Measurements from ENCODE around the gene KIAA0040.
"Not testable (repeated sequence)": the region's sequence is repeated elsewhere in the genome, so short reads cannot be mapped to it uniquely, and the experiment has no call there.

The KIAA0040 gene

DNA sequence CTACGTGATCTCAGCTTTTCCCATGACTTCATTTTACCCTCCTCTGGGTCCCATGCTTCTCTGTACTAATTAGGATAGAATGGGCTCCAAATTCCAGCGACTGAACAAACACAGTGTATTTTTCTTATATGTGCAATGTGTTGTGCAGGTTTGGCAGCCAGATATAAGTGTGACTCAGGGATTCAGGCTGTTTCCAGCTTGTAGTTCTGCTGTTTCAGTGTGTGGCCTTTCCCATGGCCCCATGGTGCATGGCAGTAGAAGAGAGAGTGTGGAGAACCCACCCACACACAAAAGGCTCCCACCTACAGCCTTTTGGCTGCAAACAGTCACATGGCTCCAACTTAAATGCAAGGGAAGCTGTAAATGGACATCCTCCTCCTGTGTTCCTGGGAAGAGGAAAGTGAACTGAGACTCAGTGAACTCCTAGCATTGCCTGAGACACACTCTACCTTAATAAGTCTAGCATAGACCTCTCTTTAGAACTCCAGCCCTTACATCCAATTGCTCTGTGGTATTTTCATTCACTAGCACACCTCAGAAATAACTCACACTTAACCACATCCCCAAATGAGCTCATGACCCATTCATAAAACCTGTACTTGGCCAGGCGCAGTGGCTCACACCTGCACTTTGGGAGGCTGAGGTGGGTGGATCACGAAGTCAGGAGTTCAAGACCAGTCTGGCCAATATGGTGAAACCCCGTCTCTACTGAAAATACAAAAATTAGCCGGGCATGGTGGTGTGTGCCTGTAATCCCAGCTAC lies 58.7 kb downstream of the KIAA0040 start:
- no peak for DNase-seq

DNA sequence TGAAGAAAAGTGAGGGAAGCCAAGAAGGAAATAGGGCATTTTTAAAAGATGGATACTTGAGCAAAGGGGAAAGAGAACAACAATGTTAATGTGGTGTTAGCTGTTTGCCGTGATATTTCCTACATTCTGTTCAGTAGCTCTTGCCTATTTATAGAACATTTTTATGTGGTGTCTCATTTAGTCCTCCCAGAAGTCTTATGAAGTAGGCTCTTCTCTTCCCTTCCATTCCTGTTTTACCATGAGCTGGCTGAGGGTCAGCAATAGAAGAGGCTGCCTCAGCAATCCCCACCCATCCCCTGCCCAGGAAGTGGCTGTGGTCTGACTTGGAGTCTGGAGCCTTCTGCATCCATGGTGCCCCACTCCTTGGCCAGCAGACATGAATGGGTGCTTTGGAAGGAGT lies 60.1 kb downstream of the KIAA0040 start:
- no peak for DNase-seq

DNA sequence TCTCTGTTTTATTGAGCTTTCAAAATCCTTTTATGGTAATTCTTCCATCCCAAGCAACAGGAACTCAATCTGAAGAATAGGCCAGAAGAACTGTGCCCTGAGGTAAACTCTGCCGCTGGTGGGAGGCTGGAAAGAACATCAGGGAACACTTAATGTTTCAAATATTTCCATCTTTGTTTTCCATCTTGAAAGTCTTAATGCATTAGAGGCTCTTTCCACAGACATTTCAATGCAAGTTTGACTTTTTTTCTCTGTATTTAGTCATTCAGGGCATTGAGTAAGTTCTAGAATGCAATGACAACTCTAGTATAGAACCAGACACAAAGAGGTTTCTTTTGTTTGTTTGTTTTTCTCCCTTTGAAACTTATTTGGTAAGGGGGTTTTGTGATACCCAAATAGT lies 61.5 kb downstream of the KIAA0040 start:
- DNase-seq, result no peak

GRCh38 chr1:175130649-175131045 lies 61.9 kb downstream of the KIAA0040 start:
- DNase-seq, result no peak

- DNase-seq, result no peak
Observed at GRCh38 chr1:175129997-175130648, 62.5 kb downstream of the KIAA0040 start.

GRCh38 chr1:175129644-175129996 lies 63.0 kb downstream of the KIAA0040 start:
- no peak for DNase-seq

DNA sequence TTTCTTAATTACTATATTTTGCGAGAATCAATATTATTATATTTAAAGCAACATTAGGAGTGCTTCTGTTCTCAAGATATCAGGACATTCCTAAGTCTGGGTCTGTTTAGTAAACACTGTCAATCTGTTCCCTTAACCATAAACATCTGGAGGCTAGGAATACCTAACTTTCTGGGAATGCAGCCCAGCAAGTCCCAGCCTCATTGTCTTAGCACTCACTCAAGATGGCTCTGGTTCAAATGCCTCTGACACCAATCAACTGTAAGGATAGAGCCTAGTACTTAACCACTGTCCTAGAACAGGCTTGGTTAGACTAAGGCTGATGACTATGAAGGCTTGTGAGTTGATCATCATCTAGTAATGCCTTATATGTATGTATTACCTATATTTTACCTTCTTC lies 63.4 kb downstream of the KIAA0040 start:
- no peak for DNase-seq

DNA sequence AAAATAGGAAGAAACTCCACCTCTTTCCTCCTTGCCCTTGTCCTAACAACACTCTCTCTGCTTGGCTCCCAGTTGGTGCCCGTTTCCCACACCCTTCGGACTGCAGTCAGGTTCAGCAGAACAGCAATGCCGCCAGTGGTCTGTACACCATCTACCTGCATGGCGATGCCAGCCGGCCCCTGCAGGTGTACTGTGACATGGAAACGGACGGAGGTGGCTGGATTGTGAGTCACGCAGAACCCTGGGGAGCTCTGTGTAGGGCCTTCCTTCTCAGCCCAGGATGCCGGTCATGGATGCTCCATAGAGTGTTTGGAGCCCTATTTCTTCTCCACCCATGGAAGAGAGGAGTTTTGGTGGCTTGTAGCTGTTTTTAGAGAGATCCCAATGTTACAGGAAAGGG lies 64.1 kb downstream of the KIAA0040 start:
- DNase-seq, result no peak

DNA sequence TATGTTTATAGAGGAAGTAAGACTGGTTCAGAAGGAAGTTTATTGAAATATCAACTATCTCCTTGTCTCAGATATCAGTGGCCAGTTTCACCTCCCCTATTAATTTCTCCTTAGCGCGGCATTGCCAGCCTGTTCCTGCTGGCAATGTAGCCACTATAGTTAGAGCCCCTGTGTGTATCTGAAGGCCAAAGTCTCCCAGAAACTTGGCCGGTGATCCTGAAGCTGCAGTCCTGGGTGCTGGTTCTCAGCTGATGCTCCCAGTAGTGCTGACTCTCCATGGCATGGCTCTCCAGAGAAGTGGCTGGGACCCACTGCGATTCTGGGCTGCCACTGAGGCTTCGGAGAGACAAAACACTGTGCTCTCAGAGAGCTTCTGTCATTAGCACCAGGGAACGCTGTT lies 65.0 kb downstream of the KIAA0040 start:
- no peak for DNase-seq

- DNase-seq, result no peak
Observed at GRCh38 chr1:175126347-175126746, 66.2 kb downstream of the KIAA0040 start.

DNA sequence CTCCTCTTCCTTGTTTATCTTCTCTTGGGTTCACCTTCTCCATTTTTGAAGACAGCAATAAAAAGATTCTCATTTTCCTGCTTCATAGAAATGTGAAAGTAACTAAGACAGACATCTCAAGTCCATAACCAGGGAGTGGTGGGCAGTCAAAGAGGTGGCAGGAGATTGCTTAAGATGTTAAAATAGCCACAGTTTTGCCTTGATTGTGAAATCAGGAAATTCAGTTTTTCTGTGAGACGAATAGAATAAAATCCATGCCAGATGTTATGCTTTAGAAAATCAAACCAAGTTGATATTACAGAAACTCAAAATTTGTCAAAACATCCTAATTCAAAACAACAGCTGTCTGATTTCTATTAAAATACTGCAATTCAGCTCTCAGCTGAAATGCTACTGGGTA lies 67.7 kb downstream of the KIAA0040 start:
- no peak for DNase-seq

GRCh38 chr1:175120511-175120910 lies 72.1 kb downstream of the KIAA0040 start:
- DNase-seq, result no peak

GRCh38 chr1:175118375-175119367 lies 73.9 kb downstream of the KIAA0040 start:
- DNase-seq, result no peak

- DNase-seq, result no peak
Observed at GRCh38 chr1:175116903-175117302, 75.7 kb downstream of the KIAA0040 start.

DNA sequence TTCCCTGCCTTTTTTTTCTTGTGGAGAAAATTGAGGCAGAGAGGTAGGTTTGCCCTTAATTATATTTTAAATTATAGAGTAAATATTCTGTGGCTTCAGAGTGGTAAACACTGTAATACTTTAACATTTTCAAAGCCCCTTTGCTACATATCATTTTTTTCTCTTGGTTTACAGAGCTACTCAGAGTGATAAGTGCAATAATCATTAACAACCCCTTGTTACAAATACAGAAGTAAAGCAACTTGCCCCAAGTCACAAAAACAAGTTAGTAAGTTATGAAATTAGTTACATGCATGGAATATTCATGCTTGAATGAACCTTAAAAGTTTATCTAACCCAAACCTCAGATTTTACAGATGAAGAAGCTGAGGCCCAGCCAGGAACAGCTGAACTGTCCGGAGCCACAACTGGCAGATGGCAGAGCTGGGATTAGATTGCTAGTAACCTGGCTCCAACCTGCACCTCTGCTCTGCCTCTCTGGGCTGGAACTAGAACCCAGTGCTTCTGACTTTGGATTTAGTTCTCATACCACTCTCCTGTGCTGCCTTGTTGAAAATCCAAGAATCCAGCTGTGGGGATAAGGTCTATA lies 76.3 kb downstream of the KIAA0040 start:
- no peak for DNase-seq

- no peak for DNase-seq
Observed at GRCh38 chr1:175114996-175115395, 77.6 kb downstream of the KIAA0040 start.

DNA sequence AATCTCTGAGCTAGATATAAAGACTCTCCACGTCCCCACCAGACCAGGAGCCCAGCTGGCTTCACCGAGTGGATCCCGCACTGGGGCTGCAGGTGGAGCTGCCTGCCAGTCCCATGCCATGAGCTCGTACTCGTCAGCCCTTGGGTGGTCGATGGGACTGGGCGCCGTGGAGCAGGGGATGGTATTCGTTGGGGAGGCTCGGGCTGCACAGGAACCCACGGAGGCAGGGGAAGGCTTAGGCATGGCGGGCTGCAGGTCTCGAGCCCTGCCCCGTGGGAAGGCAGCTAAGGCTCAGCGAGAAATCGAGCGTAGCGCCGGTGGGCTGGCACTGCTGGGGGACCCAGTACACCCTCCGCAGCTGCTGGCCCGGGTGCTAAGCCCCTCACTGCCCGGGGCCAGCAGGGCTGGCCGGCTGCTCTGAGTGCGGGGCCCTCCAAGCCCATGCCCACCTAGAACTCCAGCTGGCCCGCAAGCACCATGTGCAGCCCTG lies 84.2 kb downstream of the KIAA0040 start:
- not testable (repeated sequence) for DNase-seq

Measured in NK-92 treated with Interleukin-12 subunit alpha and Interleukin-12 subunit beta, amount 100 ng/mL, for 24 hours (cell line).